MM.1S (cell line): ENCODE measurements around the gene C2.

ENCODE experiments used
- DNase-seq: peaks from one replicate; pipeline ENCODE4 v3.0.0-alpha.2; 2015
- H2AFZ ChIP-seq: fragments of 300-600 bp; sonication (generic); 2 replicates; pipeline ENCODE4 v1.6.0; 2016; ENCODE audit warnings: antibody characterized with exemption, low read length
- H3F3A ChIP-seq: fragments of 300-600 bp; sonication (generic); 2 replicates; pipeline ENCODE4 v1.6.1; 2016; ENCODE audit warnings: mild to moderate bottlenecking, antibody characterized with exemption, low read length, moderate library complexity, mixed read lengths; ENCODE audit not compliant: insufficient read depth
- H3K27ac ChIP-seq: fragments of 300-600 bp; sonication (generic); 2 replicates; pipeline ENCODE4 v1.5.1; 2016; ENCODE audit warnings: mild to moderate bottlenecking, low read length
- H3K27me3 ChIP-seq: fragments of 300-600 bp; sonication (generic); replicated peaks from 2 replicates; pipeline ENCODE4 v1.6.0; 2016; ENCODE audit warnings: low read length; ENCODE audit not compliant: insufficient read depth
- H3K36me3 ChIP-seq: fragments of 300-600 bp; sonication (generic); replicated peaks from 2 replicates; pipeline ENCODE4 v1.6.1; 2016; ENCODE audit warnings: mild to moderate bottlenecking, low read length, mixed read lengths; ENCODE audit not compliant: insufficient read depth
- H3K4me1 ChIP-seq: fragments of 300-600 bp; sonication (generic); 2 replicates; pipeline ENCODE4 v1.6.1; 2016; ENCODE audit warnings: low read length, mixed read lengths
- H3K4me2 ChIP-seq: fragments of 300-600 bp; sonication (generic); 2 replicates; pipeline ENCODE4 v1.6.0; 2016; ENCODE audit warnings: low read depth, low read length
- H3K4me3 ChIP-seq: fragments of 300-600 bp; sonication (generic); 2 replicates; pipeline ENCODE4 v1.5.1; 2016; ENCODE audit warnings: low read length, mixed read lengths
- H3K79me2 ChIP-seq: fragments of 300-600 bp; sonication (generic); 2 replicates; pipeline ENCODE4 v1.6.1; 2016; ENCODE audit warnings: mixed run types, low read length, mixed read lengths
- H3K9ac ChIP-seq: fragments of 300-600 bp; sonication (generic); 2 replicates; pipeline ENCODE4 v1.6.1; 2016; ENCODE audit warnings: low read length, mixed read lengths
- H3K9me2 ChIP-seq: fragments of 300-600 bp; sonication (generic); replicated peaks from 2 replicates; pipeline ENCODE4 v1.6.1; 2016; ENCODE audit warnings: mild to moderate bottlenecking, low read length, mixed read lengths; ENCODE audit not compliant: insufficient read depth
- H3K9me3 ChIP-seq: fragments of 300-600 bp; sonication (generic); replicated peaks from 2 replicates; pipeline ENCODE4 v1.6.1; 2016; ENCODE audit warnings: mild to moderate bottlenecking, low read length, mixed read lengths; ENCODE audit not compliant: insufficient read depth
- H4K20me1 ChIP-seq: fragments of 300-600 bp; sonication (generic); 2 replicates; pipeline ENCODE4 v1.6.1; 2016; ENCODE audit warnings: mild to moderate bottlenecking, low read length, moderate library complexity, mixed read lengths; ENCODE audit not compliant: insufficient read depth
- CTCF ChIP-seq: fragments of 300-600 bp; sonication (generic); IDR thresholded peaks from 2 replicates; pipeline ENCODE4 v1.5.1; 2016; ENCODE audit warnings: antibody characterized with exemption, low read length, mixed read lengths
- EZH2 ChIP-seq: fragments of 300-600 bp; sonication (generic); optimal IDR thresholded peaks from 2 replicates; pipeline ENCODE3; 2017; ENCODE audit warnings: low read depth, mild to moderate bottlenecking, antibody characterized with exemption, low read length, mixed read lengths
- EZH2phosphoT487 ChIP-seq: fragments of 300-600 bp; sonication (generic); IDR thresholded peaks from 2 replicates; pipeline ENCODE4 v1.6.1; 2018; ENCODE audit warnings: antibody characterized with exemption, low read length

Gene C2

DNA sequence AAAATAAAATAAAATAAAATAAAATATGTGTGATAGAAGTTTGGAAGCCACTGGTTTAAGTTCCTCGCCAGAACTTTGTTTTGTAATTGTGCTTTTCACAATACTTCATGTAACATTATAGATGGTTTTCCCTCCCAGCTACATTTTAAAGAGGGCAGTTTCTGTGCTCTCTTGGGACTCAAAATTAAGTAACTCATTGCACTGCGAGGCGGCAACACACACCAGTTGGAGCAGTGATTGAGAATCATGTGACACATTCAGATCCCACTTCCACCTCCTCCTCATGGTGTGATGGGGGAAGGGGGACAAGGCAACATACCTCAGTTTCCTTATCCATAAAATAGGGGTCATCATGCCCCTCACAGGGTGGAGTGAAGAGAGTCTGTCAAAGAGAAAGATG, 7.5 kb downstream of the C2 start:
- no peaks in the 10 kb centered on the region for H4K20me1 ChIP-seq
- no peaks in the 10 kb centered on the region; the same call in 1 of the 2 replicates for H3K27me3 ChIP-seq
- H3K36me3 ChIP-seq, result no peaks in the 10 kb centered on the region

DNA sequence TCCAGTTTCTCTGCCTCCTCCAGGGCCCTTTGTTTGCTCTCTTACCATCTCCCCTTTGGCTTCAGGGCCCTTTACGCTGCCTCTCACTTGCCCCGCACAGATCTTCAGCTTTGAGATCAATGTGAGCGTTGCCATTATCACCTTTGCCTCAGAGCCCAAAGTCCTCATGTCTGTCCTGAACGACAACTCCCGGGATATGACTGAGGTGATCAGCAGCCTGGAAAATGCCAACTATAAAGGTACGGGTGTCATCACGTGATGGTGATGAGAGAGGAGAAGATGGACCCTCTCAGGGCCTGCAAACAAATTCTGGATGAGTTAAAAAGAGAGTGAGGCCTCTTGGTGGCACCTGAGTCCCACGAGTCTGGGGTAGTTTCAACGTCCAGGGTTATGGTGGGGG, 8.3 kb downstream of the C2 start:
- no peak for TF ChIP-seq EZH2
- TF ChIP-seq CTCF, result no peak
- TF ChIP-seq EZH2phosphoT487, result no peak
- H3K4me2 ChIP-seq, result no peak overlapping the region
- no peak overlapping the region for H2AFZ ChIP-seq
- no peaks in the 10 kb centered on the region for H3F3A ChIP-seq
- no peaks in the 10 kb centered on the region; the same call in 1 of the 2 replicates for H3K27me3 ChIP-seq
- no peaks in the 10 kb centered on the region for H3K79me2 ChIP-seq
- H3K4me3 ChIP-seq, result no peak overlapping the region
- H3K36me3 ChIP-seq, result no peaks in the 10 kb centered on the region
- no peak overlapping the region for H3K9ac ChIP-seq
- no peak for DNase-seq
- H3K27ac ChIP-seq, result no peak overlapping the region
- H4K20me1 ChIP-seq, result no peaks in the 10 kb centered on the region
- no peaks in the 10 kb centered on the region for H3K9me3 ChIP-seq
- H3K9me2 ChIP-seq, result no peaks in the 10 kb centered on the region
- H3K4me1 ChIP-seq, result no peaks in the 10 kb centered on the region

More for the DNA sequence above, 7.5 kb downstream of the C2 start:
- Histone ChIP-seq H3K9ac (no peak overlapping the region), H3K4me3 (no peak overlapping the region), H3K27ac (no peak overlapping the region), H3K4me2 (no peak overlapping the region), H3K9me3 (no peaks in the 10 kb centered on the region), H2AFZ (no peak overlapping the region), H3K79me2 (no peaks in the 10 kb centered on the region), H3F3A (no peaks in the 10 kb centered on the region), H3K4me1 (no peaks in the 10 kb centered on the region), H3K9me2 (no peaks in the 10 kb centered on the region)
- TF ChIP-seq EZH2phosphoT487 (no peak), EZH2 (no peak), CTCF (no peak)
- no peak for DNase-seq

GRCh38 chr6:31940256-31940664, 12.7 kb downstream of the C2 start:
- Histone ChIP-seq H2AFZ (no peak overlapping the region), H3F3A (no peaks in the 10 kb centered on the region), H3K9me2 (no peaks in the 10 kb centered on the region), H3K4me2 (no peak overlapping the region), H3K4me3 (no peak overlapping the region), H3K4me1 (peaks cover 4% of the 10 kb centered on the region; the same call in 1 of the 2 replicates), H3K79me2 (no peaks in the 10 kb centered on the region), H3K27me3 (peaks cover 14% of the 10 kb centered on the region; the same call in 1 of the 2 replicates), H3K9me3 (no peaks in the 10 kb centered on the region), H3K36me3 (no peaks in the 10 kb centered on the region), H3K27ac (no peak overlapping the region), H4K20me1 (no peaks in the 10 kb centered on the region), H3K9ac (no peak overlapping the region)
- TF ChIP-seq EZH2, result no peak
- TF ChIP-seq EZH2phosphoT487, result no peak
- no peak for TF ChIP-seq CTCF
- no peak for DNase-seq
